Stimulated activated CD4-positive, alpha-beta T cell treated with anti-CD3 and anti-CD28 coated beads, Interleukin-12 subunit alpha, Interleukin-12 subunit beta, amount 100 ng/mL, for 4 hours (primary cell): ENCODE measurements around the gene SPRED3.
"Not testable (repeated sequence)": the region's sequence is repeated elsewhere in the genome, so short reads cannot be mapped to it uniquely, and the experiment has no call there.

Experiments
- DNase-seq: peaks from one replicate; pipeline ENCODE4 v3.0.0-alpha.2; 2020

SPRED3 gene

DNA sequence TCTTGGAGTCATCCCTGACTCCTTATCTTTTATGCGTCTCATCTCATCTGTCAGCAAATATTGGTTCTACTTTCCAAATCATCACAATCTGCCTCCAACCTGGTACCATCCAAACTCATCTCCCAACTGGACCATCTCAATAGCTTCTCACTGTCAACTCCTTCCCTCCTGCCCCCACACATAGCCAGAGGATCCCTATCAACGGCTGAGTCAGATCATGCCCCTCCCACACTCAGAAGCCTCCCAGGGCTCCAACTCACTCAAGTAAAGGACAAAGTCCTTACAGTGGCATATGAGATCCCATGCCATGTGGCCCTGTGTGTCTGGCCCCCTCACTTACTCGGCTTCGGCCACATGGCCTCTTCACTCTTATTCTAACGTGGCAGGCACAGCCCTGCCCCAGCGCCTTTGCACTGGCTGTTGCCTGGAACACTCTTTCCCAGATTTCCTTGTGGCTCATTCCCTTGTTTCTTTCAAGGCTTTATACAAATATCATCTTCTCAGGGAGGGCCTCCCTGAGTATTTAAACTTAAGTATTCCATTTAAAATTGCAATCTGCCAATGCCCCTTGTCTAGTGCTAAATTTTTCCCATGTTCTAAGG lies 4.3 kb downstream of the SPRED3 start:
- DNase-seq = no peak

DNA sequence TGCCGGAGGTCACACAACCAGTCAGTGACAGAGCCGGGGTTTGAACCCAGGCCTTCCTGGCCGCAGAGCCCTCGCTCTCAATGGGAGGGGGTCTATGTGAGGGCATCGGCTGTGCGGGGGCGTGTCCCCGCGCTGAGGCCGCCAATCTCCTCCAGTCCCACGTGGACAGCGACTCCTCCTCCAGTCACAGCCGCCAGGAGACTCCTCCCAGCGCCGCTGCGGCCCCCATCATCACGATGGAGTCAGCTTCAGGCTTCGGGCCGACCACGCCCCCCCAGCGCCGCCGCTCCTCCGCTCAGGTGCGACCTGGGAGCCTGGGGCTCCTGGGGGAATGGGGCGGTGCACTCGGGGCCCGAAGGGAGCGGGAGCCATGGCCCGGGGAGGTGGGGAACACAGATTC lies 6.0 kb downstream of the SPRED3 start:
- DNase-seq = peak; percentile 69

DNA sequence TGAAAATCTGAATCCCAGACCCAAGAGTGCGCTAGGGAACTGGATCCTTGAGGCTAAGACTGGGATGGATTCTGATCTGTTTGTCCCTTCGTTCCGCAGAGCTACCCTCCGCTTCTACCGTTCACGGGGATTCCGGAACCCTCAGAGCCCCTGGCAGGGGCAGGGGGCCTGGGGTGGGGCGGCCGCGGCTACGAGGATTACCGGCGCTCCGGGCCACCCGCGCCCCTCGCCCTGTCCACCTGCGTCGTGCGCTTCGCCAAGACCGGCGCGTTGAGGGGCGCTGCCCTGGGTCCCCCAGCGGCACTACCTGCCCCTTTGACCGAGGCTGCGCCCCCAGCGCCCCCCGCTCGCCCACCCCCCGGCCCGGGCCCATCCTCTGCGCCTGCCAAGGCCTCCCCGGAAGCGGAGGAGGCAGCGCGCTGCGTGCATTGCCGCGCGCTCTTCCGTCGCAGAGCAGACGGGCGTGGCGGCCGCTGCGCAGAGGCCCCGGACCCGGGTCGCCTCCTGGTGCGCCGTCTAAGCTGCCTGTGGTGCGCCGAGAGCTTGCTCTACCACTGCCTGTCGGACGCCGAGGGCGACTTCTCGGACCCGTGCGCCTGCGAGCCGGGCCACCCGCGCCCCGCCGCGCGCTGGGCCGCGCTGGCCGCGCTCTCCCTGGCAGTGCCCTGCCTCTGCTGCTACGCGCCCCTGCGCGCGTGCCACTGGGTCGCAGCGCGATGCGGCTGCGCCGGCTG lies 7.1 kb downstream of the SPRED3 start:
- DNase-seq = peak; percentile 55

DNA sequence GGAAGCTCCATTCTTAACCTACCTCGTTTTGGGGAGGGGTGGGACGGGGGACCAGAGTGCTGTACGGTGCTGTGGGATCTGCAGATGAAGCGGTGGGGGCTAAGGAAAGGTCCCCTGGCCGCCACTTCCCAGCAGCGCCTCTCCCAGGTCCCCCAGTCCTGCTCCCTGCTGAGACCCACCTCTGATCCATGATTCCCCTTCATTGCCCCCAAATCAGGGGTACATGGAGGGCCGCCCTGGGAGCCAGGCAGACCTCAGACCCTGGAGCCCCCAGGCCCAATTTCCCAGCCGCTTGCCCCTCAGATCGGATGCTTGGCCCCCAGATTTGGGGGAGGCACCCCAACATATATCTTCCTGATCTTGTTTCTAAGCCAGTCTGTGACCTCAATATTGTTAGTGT lies 10.6 kb downstream of the SPRED3 start:
- no peak for DNase-seq

DNA sequence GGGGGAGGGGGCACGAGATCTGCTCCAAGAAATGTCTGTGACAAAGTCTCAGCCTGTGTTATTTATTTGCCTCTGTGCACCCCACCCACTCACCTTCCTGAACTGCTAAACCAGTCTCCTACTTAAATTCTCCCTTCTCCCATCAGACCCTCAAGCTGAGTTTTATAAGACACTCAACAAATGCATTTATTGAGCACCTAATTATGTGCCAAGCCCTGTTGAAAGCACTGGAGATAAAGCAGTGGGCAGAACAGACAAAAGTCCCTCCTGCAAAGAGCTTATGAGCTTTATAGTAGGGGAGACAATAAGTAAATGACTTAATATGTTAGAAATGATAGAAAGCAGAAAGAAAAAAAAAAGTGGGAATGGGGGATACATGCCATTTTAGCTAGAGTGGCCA lies 11.0 kb downstream of the SPRED3 start:
- no peak for DNase-seq

DNA sequence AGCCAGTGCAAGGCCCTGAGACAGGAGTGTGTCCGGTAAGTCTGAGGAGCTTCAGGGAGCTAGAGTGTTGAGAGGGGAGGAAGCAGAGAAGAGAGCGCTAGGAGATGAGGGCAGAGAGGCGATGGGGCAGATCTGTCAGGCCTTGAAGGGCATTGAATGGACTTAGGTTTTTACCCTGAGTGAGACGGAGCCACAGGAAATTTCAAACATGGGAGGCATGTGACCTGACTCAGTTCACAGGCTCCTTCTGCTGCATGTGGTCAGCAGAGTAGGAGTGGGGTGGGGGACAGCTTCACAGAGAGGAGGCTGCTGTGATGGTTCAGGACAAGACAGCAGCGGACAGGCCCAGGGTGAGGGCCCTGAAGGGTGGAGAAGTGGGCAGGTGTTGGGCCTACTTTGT lies 11.9 kb downstream of the SPRED3 start:
- DNase-seq = no peak

DNA sequence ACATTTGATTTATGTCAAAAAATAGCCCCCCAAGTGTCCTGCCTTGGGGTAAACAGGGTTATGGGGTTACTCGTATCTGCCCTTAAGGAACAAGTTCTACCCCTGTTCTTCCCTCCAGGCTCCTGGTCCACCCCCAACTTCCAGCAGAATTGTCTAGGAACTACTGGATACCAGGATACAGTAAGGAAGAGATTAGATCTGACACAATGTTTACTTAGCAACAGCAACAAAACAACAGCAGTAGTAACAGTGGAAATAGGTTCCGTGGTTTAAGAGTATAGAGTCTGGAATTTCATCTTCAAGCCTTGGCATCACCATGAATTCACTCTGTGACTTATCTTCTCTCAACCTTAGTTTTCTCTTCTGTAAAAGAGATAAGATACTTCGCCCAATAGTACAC lies 12.7 kb downstream of the SPRED3 start:
- no peak for DNase-seq

DNA sequence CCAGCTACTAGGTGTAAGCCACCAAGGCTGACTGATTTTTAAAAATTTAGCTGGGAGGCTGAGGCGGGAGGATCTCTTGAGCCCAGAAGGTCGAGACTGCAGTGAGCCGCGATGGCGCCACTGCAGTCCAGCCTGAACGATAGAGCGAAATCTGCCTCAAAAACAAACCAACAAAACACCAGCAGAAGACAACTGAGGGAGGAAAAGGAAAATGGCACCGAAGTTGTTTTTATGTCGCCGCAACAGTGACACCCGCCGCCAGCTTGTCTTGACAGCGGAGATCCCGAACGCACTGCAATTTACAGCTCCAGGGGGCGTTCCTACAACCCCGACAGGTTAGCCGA lies 14.1 kb downstream of the SPRED3 start:
- DNase-seq = no peak

DNA sequence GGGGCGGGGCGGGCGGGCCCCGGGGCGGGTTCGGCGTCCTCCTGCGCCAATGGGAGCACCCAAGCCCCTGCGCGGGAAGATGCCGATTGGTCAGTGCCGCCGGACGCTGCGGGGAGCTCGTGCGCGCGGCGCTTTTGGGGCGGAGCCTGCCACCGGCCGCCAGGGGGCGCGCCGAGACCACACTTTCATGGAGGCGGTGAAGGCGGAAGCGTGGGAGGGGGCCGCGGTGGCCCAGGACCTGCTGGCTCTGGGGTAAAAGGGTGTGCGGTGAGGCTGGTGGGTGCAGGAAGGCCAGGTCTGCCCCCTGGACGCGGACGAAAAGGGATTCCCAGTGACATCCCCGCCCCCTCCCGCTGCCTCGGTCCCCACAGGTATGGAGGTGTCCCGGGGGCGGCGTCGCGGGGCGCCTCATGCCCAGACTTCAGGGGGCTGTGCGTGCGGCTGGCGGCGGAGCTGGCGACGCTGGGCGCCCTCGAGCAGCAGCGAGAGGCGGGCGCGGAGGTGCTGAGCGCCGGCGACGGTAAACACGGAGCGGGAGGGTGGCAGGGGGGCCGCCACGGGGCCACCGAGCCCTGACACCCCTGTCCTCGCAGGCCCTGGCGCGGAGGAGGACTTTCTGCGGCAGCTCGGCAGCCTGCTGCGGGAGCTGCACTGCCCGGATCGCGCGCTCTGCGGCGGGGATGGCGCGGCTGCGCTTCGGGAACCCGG lies 14.6 kb downstream of the SPRED3 start, which contains the start of gene FAM98C:
TSS of gene FAM98C (plus strand) at position 127 of the 708 bp plus-strand sequence. CDS start at position 188, 61 bp downstream.
- peak; percentile 97 for DNase-seq

DNA sequence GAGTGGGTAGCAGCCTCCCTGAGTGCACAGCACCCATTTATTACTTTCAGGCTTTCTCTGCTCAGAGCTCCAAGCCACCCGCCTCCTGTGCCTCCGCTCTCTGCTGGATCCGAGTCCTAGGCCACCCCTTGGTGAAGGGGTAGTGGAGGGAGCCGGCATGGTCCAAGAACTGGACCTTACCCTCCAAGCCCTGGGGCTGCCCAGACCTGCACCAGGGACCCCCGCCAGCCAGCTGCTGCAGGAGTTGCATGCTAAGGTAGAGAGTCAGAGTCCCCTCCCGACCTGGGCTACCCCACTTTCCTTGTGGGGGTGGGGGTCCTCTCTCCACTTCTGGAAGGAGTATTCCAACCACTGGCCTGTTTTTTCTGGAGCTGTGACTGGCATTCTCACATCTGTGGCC lies 16.4 kb downstream of the SPRED3 start:
- DNase-seq = no peak

DNA sequence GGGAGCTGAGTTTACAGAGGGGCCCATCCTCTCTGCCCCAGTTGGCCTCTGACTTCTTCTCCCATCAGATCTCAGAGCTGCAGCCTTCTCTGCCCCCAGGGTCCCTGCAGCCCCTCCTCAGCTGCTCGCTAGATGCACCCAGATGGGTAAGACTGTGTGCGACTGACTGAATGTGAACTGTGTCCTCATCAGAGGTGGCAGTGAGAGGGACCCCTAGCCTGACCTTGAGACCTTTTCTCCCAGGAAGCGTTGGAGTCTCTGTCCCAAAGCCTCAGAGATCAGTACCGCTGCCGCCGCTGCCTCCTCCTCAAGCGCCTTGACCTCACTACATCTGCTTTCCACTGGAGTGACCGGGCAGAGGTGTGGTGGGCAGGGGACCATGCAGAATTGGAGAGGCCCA lies 16.8 kb downstream of the SPRED3 start:
- DNase-seq = no peak

DNA sequence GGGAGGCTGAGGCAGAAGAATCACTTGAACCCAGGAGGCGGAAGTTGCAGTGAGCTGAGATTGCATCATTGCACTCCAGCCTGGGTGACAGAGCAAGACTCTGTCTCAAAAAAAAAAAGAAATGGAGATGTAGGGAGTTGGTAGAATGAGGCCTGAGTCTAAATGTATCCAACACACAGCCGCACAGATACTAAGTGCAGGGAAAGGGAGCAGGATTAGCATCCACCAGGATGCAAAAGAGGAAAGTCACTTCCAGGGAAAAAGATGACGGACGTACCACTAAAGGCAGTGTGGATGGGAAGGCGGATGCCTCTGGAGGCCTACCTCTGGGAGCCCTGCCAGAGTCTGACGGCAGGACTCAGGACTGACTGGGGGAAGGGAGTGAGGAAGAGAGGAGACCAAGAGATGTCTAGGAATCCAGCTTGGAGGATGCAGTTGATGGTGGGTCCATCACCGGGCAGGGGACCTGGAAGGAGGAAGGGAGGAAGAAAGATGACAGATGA lies 21.2 kb downstream of the SPRED3 start:
- DNase-seq = no peak

DNA sequence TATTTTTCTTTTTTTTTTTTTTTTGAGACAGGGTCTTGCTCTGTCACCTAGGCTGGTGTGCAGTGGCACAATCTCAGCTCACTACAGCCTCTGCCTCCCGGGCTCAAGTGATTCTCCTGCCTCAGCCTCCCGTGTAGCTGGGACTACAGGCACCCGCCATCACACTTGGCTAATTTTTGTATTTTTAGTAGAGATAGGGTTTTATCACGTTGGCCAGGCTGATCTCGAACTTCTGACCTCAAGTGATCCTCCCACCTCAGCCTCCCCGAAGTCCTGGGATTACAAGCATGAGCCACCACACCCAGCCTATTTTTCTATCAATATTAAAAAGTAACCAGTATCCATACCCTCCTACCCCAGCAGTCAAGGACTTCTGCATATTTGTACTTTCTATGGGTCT lies 21.9 kb downstream of the SPRED3 start:
- DNase-seq = not testable (repeated sequence)

DNA sequence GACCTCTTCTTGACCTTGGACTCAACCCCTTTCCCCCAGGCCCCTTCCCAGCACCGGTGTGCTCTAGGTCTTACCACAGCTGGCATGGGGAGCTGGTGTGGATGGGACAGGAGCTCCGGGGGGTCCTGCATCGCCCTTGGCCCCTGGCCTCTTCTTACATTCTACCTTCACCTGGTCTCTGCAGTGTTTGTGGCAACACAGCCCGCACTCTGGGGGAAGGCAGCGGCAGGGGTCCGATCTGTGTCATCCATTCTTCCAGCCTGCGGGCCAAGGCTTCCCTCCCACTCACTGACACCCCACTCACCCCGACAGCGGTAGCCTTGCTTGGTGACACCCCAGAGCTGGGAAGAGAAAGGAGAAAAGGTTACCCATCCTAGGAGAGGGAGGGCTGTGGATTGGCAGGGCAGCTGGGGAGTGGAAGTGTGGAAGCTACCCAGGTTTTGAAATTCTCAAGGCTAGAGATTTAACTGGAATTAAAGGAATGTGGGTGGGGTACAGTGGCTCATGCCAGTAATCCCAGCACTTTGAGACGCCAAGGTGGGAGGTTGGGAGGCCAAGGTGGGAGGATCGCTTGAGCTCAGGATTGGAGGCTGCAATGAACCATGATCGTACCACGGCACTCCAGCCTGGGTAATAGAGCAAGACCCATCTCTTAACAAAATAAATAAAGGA lies 22.7 kb downstream of the SPRED3 start:
- DNase-seq = no peak

DNA sequence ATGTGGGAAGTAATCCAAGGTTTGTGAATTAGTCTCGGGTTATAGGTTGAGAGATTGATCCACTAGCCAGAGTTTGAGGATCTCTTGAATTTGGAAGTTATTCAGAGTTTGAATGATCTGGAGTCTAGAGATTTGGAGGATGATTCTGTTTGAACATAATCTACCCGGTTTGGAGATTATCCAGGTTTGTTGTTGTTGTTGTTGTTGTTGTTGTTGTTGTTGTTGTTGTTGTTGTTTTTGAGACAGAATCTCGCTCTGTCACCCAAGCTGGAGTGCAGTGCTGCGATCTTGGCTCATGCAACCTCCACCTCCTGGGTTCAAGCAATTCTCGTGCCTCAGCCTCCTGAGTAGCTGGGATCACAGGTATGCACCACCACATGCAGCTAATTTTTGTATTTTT lies 23.4 kb downstream of the SPRED3 start:
- not testable (repeated sequence) for DNase-seq

DNA sequence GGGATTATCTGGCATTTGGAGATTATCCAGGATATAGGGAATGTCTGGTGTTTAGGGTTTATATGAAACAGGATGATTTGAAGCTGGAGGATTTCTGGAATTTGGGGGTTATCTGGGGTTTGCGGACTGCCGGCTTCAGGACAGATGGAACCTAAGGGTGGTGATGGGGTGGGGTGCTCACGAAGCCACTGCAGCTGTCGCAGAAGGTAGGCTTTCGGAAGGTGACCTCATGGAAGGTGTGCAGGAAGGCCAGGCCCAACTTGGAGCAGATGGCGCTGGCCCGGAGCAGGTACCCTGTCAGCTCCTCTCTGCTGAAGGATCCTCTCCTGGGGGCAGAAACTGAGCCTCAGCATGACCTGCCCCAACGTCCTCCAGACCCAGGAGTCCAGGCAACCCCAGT lies 24.0 kb downstream of the SPRED3 start:
- DNase-seq = no peak

DNA sequence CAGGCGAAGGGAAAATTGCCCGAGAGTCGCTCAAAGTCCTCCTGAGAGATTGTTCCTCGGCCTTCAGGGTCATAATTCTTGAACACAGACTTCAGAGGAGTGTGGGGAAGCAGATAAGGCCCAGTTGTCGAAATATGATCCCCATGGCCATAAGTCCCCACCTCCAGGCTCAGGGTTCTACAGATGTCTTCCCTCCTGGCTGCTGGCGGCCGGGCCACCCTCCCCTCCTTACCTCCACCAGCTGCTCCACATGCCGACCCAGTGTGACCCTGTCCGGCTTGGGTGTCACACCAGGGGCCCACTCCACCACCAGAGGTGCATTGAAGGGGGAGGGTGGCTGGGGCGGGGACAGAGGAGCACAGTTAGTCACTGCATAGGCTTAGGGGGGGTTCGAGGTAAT lies 24.5 kb downstream of the SPRED3 start:
- DNase-seq = no peak

DNA sequence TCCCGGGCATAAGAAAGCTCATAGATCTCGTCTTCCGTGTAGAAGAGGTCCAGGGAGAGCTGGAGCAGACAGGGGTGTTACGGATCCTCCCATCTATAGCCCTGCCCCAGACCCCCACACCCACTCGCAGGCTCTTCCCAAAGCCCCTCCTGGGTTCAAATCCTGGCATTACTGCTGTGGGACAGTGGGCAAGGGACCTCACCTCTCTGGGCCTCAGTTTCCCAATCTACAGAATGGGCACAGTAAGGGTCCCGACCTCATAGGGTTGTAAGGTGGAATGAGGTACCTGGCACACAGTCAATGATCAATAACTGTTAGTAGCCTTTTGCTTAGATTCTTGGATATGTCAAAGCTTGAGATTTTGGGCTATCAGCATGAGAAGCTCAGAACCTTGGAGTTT lies 24.9 kb downstream of the SPRED3 start:
- DNase-seq = no peak

DNA sequence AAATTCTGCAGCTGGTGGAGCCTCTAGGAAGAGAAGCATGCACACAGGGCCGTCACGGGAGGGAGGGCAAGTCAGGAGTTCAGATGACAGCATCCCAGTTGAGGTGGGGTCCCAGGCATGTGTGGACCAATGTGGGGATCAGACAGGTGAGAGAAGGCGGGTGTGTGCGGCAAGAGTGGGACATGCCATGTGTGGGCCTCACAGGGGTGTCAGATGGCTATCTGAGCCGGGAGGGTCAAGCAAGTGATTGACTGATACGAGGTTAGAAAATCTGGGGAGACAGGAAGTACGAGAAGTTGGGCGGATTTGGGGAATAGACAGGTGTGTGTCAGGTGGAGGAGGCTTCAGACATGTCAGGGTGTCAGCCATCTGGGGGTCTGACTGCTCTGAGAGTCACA lies 28.6 kb downstream of the SPRED3 start:
- DNase-seq = no peak

DNA sequence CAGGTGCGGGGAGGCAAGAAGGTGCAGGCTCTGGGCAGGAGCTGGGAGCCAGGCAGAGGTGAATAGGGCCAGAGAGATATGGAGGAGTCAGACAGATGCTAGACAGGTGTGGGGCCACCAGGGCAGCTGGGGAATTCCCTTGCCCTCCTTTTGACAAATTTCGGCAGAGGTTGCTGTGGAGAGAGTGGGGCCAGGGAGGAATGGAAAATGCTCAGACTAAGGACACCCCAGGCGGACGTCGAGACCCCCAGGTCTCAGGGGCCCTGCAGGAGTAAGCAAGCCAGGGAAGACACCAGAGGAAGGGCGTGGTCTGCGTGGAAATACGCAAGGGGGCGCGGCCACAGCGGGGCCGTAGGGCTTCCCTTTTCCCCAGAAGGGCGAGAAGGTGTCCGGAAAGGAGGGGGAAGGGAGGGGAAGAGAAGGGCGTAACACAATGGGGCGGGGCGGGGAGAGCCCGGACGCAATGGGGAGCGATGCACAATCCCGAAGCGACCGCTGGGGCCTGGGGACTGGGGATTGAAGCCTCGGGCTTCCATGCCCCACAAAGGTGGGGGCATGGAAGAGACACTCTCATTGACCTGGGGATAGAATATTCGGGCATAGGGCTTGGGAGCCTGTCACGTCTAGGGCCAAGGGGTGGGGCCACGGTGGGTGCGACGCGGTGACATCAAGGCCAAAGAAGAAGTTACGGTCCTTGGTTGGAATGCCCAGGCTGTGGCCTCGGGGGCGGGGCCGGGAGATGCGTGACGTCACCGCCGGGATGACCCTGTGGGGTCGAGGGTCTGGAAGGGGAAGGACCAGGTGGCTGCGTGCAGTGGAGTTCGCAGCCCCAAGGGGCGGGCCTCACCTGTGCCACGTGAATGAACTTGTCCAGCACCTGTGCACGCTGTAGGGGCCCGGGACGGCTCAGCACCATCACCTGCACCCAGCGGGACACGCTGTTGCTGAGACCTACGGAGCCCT lies 29.3 kb downstream of the SPRED3 start:
- peak; percentile 57 for DNase-seq

DNA sequence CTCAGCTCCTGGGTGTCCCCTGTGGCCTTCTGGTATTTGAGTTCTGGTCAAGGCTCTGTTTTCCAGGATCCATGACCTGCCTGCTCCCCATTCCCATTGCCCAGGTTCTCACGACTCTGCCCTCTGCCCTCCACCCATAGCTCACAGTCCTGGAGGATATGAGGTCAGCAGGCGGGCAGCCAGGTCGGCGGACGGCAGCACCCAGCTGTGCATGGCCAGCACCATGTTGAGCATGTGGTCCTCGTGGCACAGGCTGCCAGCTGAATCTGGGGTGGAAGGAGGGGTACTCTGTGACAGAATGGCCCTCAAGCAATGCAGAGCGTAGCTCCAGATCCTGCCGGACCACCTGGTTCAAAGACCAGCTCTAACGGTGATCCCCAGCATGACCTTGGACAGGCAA lies 32.4 kb downstream of the SPRED3 start:
- no peak for DNase-seq

DNA sequence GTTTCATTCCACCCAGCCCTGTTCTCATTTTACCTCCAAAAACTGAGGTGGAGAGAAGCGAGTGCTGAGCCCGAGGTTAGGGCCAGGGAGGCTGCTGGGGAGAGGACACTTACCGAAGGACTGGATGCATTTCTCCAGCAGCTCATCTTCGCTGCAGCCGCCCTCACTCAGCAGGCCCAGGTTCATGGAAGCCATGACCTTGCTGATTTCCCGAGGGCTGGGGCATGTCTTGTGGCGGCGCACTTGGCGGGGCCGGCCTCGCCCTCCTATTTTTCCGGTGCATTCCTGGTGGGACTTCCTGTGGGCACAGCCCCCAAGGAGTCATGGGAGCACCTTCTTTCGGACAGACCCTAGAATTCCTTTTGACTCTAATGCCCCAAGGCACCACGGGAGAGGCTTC lies 33.4 kb downstream of the SPRED3 start:
- DNase-seq = no peak
